ENCODE measurements around the gene TDRD7. TPM values are rescaled to one million over a fixed set of nuclear protein-coding genes. Genes with fewer than 3 reads are reported as not detected.
"Not testable (repeated sequence)": the region's sequence is repeated elsewhere in the genome, so short reads cannot be mapped to it uniquely, and the experiment has no call there.

TDRD7 gene
- total RNA-seq, 4 donors from 2014 or later, result 4.2 to 13.0 (median 8.3) TPM

DNA sequence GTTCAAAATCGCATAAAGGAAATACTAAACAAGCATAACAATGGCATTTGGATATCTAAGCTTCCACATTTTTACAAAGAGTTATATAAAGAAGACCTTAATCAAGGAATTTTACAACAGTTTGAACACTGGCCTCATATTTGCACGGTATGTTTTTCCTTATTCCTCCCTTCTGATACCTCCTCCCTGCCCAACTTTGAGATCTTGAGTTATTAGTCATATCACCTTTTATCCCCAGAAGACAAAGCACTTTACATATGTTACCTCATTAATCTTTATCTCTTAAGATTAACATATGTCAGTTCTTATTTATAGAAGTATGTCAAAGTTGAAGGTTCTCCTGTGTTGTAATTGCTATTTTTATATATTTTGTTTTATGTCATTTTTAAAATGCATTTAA is 29.8 kb downstream of the TDRD7 start:
- no peak for TF ChIP-seq EP300 (IDR thresholded peaks at IDR 0.05)
- TF ChIP-seq, protein P1, sequence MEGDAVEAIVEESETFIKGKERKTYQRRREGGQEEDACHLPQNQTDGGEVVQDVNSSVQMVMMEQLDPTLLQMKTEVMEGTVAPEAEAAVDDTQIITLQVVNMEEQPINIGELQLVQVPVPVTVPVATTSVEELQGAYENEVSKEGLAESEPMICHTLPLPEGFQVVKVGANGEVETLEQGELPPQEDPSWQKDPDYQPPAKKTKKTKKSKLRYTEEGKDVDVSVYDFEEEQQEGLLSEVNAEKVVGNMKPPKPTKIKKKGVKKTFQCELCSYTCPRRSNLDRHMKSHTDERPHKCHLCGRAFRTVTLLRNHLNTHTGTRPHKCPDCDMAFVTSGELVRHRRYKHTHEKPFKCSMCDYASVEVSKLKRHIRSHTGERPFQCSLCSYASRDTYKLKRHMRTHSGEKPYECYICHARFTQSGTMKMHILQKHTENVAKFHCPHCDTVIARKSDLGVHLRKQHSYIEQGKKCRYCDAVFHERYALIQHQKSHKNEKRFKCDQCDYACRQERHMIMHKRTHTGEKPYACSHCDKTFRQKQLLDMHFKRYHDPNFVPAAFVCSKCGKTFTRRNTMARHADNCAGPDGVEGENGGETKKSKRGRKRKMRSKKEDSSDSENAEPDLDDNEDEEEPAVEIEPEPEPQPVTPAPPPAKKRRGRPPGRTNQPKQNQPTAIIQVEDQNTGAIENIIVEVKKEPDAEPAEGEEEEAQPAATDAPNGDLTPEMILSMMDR (IDR thresholded peaks at IDR 0.05), result no peak
- no peak for TF ChIP-seq POLR2AphosphoS5 (IDR thresholded peaks at IDR 0.05)
- no peak for TF ChIP-seq POLR2A (IDR thresholded peaks at IDR 0.05)
- WGBS, result 74% methylated on average over 2 of the region's 2 CpGs

DNA sequence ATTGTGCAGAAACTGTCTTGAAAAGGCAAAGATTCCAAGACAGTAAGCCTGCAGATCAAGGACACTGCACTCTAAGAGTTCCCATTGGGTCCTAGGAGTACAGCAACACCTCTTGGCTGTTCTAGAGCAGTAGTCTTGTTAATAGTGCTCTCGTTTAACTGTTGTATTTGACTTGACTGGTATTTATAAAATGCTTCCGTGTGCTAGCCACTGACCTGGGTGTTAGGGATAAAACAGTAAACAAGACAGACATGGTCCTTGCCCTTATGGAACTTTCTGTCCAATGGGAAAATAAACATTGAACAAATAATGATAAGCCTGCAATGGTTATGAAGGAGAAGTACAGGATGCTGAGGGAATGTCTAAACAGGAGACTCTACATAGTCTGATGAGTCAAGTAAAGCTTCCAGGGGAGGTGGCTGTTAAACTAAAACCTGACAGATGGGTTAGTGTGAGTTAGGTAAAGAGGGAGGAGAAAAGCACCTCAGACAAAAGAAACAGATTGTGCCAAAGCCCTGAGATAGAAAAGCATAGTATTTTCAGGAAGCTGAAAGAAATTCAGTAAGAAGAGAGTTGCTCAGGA is 33.3 kb downstream of the TDRD7 start:
- peaks cover 14% of the 10 kb centered on the region for H3K36me3 ChIP-seq
- no peaks in the 10 kb centered on the region for H3K27me3 ChIP-seq
- no peaks in the 10 kb centered on the region for H3K9me3 ChIP-seq
- WGBS, result 96% methylated on average over 2 of the region's 2 CpGs
- no peak for TF ChIP-seq POLR2A (IDR thresholded peaks at IDR 0.05)
- DNase-seq (ENCODE audit: low spot score in 2 of 2), result no peak
- no peak overlapping the region for H3K27ac ChIP-seq
- no peak overlapping the region for H3K4me3 ChIP-seq
- no peaks in the 10 kb centered on the region for H3K4me1 ChIP-seq

More for the DNA sequence above, 29.8 kb downstream of the TDRD7 start:
- Histone ChIP-seq H3K27me3 (no peaks in the 10 kb centered on the region), H3K27ac (no peak overlapping the region), H3K4me1 (peaks cover 5% of the 10 kb centered on the region), H3K9me3 (no peaks in the 10 kb centered on the region), H3K36me3 (peaks cover 19% of the 10 kb centered on the region), H3K4me3 (no peak overlapping the region)
- no peak for DNase-seq (ENCODE audit: low spot score in 2 of 2)

DNA sequence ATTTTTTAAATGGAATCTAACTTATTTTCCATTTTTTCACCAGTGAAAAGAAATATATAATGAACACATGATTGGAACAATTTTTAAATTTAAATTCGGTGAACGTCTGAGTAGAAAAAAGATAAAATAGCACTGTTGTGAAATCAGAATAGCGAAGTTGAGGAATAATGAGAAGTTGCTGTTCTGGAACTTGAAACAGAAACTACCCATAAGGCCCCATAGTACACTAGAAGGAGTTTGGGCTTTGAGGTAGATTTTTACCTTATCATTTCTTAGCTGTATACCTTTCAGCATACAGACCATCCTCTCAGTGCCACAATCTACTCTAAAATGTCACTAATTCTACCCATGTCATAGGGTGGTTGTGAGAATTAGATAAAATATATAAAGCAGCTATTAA is 35.1 kb downstream of the TDRD7 start:
- no peak for TF ChIP-seq POLR2AphosphoS5 (IDR thresholded peaks at IDR 0.05)
- TF ChIP-seq, protein P1 (IDR thresholded peaks at IDR 0.05), result no peak
- TF ChIP-seq EP300 (IDR thresholded peaks at IDR 0.05), result no peak
- Histone ChIP-seq H3K4me3 (no peak overlapping the region), H3K9me3 (no peaks in the 10 kb centered on the region), H3K27me3 (no peaks in the 10 kb centered on the region), H3K4me1 (no peaks in the 10 kb centered on the region), H3K27ac (no peak overlapping the region), H3K36me3 (peaks cover 12% of the 10 kb centered on the region)
- no peak for DNase-seq (ENCODE audit: low spot score in 2 of 2)
- 81% methylated on average over 3 of the region's 3 CpGs for WGBS

GRCh38 chr9:97453573-97453972 is 41.7 kb downstream of the TDRD7 start:
- not testable (repeated sequence) for H3K27me3 ChIP-seq; H3K36me3 ChIP-seq; H3K4me3 ChIP-seq; H3K9me3 ChIP-seq; DNase-seq (ENCODE audit: low spot score in 2 of 2); H3K4me1 ChIP-seq; H3K27ac ChIP-seq
- 96% methylated on average over 3 of the region's 3 CpGs for WGBS

DNA sequence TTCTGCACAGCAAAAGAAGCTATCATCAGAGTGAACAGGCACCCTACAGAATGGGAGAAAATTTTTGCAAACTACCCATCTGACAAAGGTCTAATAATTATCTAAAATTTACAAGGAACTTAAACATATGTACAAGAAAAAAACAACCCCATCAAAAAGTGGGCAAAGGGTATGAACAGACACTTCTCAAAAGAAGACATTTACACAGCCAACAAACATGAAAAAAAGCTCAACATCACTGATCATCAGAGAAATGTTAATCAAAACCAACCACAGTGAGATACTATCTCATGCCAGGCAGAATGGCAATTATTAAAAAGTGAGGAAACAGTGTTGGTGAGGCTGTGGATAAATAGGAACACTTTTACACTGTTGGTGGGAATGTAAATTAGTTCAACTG is 44.9 kb downstream of the TDRD7 start:
- not testable (repeated sequence) for H3K4me1 ChIP-seq; H3K27me3 ChIP-seq; H3K36me3 ChIP-seq; H3K4me3 ChIP-seq; H3K9me3 ChIP-seq; H3K27ac ChIP-seq; DNase-seq (ENCODE audit: low spot score in 2 of 2)

DNA sequence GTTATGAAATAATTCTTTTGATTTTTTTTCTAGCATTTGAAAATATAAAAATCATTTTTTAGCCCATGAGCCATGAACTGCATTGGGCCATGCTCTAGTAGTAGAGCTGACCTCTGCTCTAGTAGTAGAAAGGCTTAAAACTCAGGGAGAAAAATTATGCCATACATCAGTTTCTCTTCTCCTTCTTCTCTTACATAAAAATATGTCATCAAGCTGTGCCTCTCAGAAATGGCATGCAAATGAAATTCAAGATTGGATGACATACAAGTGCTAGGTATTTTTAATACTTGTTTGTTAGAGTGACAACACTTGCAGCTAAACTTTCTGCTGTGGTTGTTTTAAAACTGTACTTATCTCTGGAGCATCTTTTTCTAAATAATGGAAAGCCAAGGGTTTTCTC is 47.4 kb downstream of the TDRD7 start:
- DNase-seq (ENCODE audit: low spot score in 2 of 2), result no peak
- Histone ChIP-seq H3K27ac (no peak overlapping the region), H3K4me1 (no peaks in the 10 kb centered on the region), H3K9me3 (no peaks in the 10 kb centered on the region), H3K36me3 (peaks cover 9% of the 10 kb centered on the region), H3K27me3 (no peaks in the 10 kb centered on the region), H3K4me3 (no peak overlapping the region)
- TF ChIP-seq POLR2AphosphoS5 (IDR thresholded peaks at IDR 0.05), result no peak
- TF ChIP-seq, protein P1 (IDR thresholded peaks at IDR 0.05), result no peak
- no peak for TF ChIP-seq EP300 (IDR thresholded peaks at IDR 0.05)
- no peak for TF ChIP-seq POLR2A (IDR thresholded peaks at IDR 0.05)

DNA sequence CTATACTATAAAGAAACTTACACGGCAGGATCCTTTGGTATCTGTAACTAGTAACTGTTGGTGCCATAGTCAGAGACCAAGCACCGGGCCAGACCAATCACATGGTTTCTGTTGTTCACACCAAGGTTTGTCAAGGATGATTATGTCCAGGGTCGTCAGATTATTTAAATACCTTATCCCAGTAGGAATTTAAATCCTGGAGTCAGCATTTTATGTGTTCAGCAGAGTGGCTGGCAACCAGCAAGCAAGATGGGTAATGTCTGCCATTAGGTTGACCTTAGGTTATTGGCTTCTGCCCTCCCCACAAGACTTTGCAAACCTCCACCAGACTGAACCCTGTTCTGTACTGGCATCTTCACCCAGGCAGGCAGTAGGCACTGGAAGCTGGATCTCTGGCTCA is 50.3 kb downstream of the TDRD7 start:
- TF ChIP-seq POLR2A (IDR thresholded peaks at IDR 0.05), result no peak
- TF ChIP-seq POLR2AphosphoS5 (IDR thresholded peaks at IDR 0.05), result no peak
- TF ChIP-seq, protein P1 (IDR thresholded peaks at IDR 0.05), result no peak
- no peak for TF ChIP-seq EP300 (IDR thresholded peaks at IDR 0.05)
- no peak overlapping the region for H3K27ac ChIP-seq
- no peaks in the 10 kb centered on the region for H3K9me3 ChIP-seq
- no peaks in the 10 kb centered on the region for H3K27me3 ChIP-seq
- DNase-seq (ENCODE audit: low spot score in 2 of 2), result no peak
- 95% methylated on average over 3 of the region's 3 CpGs for WGBS
- H3K4me1 ChIP-seq, result no peaks in the 10 kb centered on the region
- peaks cover 28% of the 10 kb centered on the region for H3K36me3 ChIP-seq
- no peak overlapping the region for H3K4me3 ChIP-seq
